Measurements from ENCODE around the gene ABHD17B. TPM values are rescaled to one million over a fixed set of nuclear protein-coding genes. Genes with fewer than 3 reads are reported as not detected.

Gene ABHD17B
- total RNA-seq, 1 donor from 2014 or later = 31.7 TPM

DNA sequence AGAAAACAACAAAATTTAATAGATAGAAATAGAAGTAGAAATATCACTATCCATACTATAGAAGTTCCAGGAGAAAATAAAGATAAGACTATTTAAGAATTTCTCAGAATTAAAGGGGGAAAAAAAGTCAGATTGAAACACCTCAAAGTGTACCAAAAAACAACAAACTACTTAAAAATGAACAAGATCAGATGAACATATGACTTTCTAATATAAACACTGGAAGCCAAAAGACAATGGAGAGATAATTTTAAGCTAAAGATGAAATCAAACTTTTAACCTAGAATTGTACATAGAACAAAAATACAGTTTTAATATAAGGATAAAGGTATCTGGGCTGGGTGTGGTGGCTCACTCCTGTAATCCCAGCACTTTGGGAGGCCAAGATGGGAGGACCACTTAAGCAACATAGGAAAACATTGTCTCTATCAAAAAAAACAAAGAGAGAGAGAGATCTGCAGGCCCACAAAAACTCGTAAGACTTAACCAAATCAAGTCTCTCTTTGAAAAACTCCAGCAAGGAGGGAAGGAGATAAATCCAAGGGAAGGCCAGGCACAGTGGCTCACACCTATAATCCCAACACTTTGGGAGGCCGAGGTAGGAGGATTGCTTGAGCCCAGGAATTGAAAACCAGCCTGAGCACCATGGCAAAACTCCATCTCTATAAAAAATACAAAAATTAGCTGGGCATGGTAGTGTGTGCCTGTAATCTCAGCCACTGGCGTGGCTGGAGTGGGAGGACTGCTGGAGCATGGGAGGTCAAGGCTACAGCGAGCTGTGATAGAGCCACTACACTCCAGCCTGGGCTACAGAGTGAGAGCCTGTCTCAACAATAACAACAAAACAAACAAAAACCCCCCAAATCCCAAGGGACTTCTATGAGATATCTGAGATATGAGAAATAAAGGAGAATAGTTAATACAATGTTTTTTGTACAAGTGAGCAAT lies 32.4 kb downstream of the ABHD17B start:
- no peak for DNase-seq (ENCODE audit: low read depth)

DNA sequence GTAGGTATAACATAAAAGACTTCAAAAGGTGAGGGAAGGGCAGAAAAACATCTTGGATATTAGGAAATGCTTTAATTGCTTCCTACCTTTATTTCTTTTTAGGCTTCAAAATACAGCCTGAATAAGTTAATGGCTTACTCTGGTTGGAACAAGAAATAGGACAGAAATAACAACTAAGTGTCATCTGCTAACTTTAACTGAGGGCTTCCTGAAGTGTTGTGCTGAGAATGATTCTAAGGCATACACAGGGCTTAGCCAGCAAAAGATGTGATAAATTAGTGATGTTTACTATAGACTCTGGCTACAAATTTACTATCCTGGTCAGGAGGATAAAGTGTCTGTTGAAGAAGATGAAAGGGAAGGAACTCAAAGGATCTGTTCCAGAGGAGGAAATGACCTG lies 34.2 kb downstream of the ABHD17B start:
- DNase-seq (ENCODE audit: low read depth) = no peak

DNA sequence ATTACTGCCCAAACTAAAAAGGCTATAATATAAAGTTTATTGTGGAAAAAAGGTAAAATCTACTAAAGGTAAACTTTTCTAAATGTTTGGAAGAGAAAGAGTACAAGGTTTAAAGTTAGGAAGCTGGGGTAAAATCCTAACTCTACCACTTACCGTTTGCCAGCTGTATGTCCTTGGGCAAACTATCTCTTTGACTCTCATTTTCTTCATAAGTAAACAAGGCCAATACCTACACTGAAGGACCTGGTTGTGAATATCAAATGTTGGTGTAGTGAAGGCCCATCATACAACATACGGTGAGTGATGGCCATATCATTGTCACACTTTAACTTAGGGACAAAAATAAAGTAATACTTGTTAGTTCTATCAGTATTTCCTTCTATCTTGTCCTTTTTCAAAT lies 34.9 kb downstream of the ABHD17B start:
- no peak for DNase-seq (ENCODE audit: low read depth)

DNA sequence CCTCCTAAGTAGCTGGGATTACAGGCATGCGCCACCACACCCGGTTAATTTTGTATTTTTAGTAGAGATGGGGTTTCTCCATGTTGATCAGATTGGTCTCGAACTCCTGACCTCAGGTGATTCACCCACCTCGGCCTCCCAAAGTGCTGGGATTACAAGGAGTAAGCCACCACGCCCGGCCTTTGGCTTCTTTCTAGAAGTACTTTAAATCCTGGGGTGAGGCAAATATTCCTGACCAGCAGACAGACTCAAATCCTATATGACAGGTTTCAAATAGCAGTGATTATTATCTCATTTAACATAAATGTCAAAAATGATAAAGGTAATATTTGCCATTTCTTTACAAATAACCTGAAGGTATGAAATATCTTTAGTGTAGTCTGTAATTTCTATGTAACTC lies 35.6 kb downstream of the ABHD17B start:
- DNase-seq (ENCODE audit: low read depth) = no peak

DNA sequence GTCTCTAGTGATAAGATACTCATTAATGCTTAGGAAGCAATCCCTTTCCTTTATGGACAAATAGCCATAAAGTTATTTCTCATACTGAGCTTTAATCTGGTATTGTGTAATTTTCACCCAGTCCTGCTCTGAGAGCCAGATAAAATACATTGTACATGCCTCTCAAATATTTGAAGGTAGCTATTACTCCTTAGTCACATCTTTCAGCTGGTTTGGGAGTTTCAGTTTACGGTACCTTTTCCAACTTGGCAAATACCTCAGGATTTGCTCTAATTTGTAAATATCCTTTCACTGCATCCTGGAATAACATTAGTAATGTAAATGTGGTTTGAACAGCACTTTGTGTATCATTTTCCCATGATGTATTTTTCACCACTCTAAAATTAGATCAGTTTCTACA lies 47.4 kb downstream of the ABHD17B start:
- no peak for DNase-seq (ENCODE audit: low read depth)

DNA sequence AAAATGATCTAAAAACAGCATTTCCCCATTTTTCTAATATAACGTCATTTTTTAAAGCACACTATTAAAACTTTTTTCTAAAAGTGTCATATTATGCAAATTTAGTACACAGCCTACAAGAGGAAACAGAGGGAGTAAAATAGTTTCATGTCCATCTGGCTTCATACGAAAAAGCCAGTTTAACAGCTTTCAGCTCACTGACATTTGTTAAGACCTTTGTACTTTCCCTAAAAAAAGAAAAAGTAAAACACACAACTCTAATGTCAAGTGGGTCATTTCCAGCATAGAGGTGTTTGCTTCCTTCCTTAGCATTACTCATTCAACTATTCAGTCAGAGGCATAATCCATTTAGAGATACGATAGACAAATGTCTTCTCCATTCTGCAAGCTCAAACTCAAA lies 49.4 kb downstream of the ABHD17B start:
- DNase-seq (ENCODE audit: low read depth) = no peak

DNA sequence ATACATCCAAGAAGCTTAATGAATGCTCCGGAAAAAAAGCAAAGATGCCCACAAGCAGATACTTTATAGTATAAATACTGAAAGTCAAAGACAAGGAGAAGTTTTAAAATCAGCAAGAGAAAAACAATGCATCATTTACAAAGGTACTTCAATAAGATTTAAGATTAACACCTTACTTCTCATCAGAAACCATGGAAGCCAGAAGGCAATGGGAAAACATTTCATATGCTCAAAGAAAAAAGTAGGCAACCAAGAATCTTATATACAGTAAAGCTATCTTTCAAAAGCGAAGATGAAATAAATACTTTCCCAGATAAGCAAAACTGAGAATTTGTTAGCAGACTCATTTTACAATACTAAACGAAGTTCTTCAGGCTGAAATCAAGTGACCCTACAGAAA lies 51.1 kb downstream of the ABHD17B start:
- no peak for DNase-seq (ENCODE audit: low read depth)

DNA sequence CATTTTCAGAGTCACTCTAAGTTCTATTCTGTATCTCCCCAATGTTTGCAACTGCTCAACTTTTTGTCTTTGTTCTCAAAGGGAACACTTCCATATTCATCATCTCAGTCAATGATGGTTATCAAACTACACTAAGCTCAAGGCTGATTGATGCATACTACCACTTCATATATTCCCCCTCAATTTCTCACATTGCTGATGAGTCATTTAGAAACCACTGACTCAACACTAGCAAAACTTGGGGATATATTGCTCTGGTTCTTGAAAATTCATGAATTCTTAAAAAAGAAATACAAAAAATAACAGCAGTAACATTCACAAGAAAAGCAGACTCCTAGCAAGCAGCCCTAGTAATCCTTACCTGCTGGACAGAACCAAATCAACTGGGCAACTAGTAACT lies 52.2 kb downstream of the ABHD17B start:
- DNase-seq (ENCODE audit: low read depth) = no peak

DNA sequence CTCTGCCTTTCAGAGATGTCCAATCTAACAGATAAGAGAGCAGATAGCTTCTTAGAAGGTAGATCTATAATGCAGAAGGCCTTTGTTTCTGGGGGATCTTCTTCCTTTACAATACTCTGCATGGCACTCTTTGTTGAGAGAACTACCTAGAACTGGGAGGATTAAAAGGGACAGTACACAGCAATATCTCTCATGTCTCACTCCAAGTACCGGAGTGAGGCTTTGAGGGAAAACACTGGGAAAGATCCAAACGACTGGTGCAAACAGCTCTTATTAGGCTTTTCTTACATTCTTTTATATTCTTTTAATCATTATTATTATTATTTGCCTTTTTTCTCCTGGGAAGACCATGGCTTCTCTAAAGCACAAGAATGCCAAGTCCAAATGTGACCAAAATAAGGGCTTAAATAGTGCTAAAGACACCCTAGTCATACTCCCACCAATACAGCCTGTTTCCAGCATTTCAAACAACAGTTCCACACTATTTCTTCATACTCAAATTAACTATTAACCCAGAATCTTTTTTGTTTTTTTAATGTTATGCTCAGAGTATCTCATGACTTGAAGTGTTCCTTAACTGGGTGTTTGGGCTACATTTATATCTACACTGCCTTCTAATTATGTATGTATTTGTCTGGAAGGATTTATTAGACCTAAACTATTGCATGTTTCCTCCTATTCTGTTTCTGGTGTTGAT lies 52.7 kb downstream of the ABHD17B start:
- DNase-seq (ENCODE audit: low read depth) = no peak

DNA sequence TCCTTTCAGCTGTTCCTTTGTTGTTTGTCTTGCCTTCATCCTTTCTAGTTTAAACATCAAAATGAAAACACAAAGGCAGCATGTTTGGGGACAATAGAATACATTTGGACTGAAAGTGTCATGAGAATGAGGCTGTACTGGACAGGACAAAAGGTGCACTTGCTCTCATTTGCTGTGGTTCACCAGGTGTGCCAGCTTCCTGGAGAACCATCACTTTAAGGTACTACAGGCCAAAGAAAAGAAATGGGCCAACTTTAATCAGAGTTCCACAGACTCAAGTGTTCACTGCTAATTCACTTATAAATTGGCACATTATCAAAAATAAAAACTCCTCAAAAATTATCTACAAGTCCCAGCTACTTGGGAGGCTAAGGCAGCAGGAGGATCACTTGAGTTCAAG lies 53.8 kb downstream of the ABHD17B start:
- DNase-seq (ENCODE audit: low read depth) = no peak

DNA sequence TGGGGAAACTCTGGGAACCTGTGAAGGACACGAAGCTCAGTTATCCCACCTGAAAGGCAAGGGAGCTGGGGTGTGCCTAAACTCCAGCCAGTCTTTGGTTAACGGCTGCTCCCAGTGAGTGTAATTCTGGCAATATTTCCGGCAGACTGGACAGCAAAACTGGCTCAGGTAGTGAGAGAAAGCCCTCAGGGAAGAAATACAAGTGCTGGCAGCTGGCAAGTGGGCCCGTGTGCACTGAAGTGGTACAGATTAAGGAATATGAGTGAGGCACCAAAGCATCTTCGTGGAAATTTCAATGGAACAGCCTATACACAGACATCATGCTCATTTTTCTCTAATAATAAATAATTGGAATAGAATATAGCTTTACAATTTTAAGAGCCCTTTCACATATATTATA lies 56.2 kb downstream of the ABHD17B start:
- DNase-seq (ENCODE audit: low read depth) = no peak

DNA sequence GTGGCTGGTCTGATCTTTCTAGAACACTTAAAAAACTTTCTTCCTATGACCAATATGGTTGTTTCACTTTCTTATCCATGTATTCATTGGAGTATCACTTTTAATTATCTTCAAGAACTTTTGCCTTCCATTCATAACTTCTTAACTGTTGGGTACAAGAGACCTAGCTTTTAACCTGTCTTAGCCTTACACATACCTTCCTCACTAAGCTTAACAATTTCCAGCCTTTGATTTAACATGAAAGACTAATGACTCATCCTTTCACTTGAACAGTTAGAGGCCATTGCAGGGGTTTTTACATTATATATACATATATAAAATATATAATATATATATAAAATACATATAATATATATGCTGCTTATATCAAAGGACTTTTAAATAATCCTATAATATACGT lies 57.9 kb downstream of the ABHD17B start:
- DNase-seq (ENCODE audit: low read depth) = no peak

DNA sequence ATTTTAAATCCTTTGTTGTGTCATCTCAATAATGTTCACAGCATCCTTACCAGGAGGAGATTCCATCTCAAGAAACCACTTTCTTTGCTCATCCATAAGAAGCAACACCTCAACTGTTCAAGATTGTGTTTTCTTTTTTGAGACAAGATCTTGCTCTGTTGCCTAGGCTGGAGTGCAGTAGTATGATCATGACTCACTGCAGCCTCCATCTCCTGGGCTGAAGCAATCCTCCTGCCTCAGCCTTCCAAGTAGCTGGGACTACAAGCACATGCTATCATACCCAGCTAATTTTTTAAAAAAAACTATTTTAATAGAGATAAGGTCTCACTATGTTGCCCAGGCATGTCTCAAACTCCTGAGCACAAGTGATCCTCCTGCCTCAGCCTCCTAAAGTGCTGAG lies 60.0 kb downstream of the ABHD17B start:
- no peak for DNase-seq (ENCODE audit: low read depth)

DNA sequence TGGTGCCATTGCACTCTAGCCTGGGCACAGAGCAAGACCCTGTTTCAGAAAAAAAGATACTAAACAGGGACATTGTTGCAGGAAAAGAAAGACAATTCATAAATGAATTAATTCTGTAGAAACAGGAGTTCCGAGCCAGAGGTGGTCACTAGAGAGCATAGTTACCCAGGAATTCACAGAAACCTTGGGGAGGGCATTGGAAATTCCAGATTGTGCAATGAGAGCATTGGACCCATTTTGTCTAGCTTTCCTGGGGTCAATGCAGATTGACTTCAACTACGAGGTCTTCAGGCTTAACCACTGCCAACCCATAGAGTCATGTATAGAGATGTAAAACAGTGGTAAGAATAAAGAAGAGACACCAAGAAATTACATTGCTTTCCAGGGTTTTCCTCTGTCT lies 63.1 kb downstream of the ABHD17B start:
- DNase-seq (ENCODE audit: low read depth) = no peak

DNA sequence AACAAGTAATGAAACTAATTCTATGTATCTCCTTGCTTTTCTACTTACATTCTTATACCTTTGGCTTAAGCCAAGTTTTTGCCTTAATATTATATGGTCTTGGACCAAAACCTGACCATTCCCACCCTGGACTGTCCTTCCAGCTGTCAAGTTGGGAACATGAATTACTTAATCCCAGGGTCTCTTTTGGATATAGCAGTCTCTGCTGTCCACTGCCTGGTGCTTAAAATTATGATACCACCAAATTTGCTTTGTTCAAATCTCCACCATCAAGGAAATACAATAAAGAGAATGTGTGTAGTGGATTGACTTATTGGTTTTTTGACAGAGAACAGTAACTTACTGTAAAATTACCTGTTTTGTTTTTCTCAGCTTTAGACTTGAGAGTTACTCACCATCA lies 66.2 kb downstream of the ABHD17B start:
- no peak for DNase-seq (ENCODE audit: low read depth)

DNA sequence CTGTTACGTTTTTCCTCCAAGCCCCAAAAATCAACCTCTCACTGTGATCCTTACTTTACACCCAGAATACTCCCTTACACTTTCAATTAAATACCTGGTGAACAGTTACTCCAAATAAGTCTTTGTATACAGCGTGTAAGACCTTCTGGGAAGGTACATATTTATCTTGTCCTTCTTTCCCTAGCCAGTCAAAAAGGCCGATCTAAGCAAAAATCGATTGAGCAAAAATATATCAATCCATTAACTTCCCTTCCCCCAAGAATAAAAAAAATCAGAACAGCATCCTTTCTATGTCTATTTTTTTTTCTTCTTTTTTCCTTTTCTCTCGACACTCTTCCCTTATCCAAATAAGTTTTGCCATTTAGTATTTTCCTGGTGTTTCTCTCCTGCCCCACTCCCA lies 71.3 kb downstream of the ABHD17B start:
- DNase-seq (ENCODE audit: low read depth) = no peak

DNA sequence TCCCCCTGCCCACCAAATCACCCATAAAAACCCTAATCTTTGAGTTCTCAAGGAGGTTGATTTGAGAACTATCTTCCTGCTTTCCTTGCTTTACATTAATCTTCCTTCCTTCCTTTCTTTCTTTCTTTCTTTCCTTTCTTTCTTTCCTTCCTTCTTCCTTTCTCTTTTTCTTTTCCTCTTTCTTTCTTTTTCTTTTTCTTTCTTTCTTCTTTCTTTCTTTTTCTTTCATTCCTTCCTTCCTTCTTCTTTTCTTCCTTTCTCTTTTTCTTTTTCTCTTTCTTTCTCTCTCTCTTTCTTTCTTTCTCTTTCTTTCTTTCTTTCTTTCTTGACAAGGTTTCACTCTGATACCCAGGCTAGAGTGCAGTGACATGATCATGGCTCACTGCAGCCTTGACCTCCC lies 75.4 kb downstream of the ABHD17B start:
- no peak for DNase-seq (ENCODE audit: low read depth)

DNA sequence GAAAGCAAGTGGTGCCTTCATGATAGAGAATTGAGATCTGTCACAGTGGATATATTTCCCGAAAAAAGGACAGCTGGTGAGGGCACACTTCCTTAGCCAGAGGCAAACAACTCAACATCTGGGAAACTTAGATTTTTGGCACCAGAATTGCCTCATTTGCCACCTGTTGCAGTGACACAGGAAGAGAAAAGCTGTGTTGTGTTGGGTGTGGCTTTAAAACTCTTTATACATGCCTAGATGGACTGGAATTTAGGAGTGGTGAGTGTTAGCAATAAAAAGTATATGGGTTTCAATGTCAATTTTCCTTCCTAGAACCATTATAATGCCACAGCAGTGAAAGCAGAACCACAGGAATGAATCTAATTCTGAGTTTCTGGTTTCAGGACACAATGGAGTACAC lies 80.1 kb downstream of the ABHD17B start:
- peak; percentile 51 for DNase-seq (ENCODE audit: low read depth)

DNA sequence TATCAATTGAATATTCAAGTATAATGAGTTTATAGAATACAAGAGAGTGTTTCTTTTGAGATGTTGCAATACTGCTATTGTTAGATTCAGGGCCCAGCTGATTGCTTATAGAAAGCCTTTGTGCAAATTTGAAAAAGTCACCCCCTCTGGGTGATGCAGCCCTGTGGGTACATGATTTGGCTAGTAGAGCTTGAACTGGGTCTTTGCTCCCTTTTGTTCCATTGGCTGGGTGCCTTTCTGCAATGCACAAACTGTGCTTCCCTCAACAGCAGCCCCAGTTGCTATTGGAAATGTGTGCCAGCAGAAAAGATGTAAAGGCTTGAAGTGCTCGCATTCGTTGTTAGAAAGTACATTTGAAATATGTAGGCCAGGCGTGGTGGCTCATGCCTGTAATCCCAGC lies 80.8 kb downstream of the ABHD17B start:
- no peak for DNase-seq (ENCODE audit: low read depth)

DNA sequence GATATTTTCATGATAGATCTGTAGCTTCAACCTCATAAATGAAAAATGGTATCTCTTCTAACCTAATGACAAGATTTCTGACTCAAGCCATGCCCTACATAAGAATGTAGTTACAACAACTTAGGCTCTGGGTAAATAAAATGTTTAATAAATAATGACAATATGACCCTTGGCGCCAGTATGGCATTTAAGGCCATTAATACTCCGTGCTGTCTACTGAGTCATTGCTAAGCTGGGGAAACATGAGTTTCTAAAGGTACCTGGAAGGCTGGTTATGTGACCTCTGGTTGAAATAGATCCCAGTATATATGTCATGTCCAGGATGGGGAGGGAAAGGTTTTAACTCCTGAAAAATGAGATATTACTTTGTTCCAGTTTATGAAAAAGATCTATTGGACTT lies 84.7 kb downstream of the ABHD17B start:
- DNase-seq (ENCODE audit: low read depth) = no peak

DNA sequence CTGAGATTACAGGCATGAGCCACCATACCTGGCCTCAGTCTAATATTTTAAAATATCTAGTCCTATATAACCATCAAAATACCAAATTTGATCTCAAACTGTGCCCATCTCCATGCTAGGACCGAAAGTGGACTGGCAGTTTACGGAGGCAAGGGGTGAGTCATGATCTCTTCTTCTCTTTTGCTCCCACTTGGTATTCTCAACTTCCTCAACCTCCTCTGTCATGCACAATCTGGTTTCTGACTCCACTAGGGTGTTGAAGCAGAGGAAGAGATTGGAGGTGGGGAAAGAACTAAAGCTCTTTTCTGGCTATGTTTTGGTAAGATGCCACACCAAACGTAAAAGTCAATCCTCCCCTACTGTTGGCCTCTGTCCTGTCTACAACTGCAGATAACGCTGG lies 86.7 kb downstream of the ABHD17B start:
- no peak for DNase-seq (ENCODE audit: low read depth)

DNA sequence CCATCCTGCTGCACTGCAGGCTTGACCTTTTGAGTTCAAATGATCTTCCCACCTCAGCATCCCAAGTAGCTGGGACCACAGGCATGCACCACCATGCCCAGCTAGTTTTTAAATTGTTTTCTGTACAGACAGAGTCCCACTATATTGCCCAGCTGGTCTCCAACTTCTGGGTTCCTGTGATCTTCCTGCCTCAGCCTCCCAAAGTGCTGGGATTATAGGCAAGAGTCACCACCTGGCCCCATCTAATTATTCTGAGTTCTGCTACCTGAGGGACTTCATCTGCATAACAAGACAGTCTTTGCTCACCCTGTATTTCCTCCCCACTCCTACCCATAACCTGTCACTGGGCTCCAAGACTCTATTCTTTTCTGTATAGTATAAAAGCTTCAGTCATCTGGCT lies 88.1 kb downstream of the ABHD17B start:
- no peak for DNase-seq (ENCODE audit: low read depth)

DNA sequence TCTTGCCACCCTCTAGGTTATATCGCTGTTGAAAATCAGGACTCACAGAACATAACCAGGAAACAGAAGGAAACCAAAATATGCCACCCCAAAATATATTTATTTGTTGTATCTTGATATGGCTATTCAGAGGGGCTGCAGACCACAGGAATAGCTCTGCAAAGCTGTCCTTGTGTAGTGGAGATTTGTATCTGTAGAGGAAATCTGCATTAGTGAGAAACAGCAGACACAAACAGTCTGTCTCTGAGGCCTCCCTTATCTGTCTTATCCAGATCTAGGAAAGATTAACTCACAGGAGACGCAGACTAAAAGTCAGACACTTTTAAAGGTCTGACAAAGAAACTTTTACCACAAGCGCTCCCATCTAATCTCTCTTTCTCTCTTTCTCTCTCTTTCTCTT lies 88.5 kb downstream of the ABHD17B start:
- no peak for DNase-seq (ENCODE audit: low read depth)
